Sigmoid colon (tissue), 4 donors: ENCODE results near the gene KCTD16.

Experiments
- EP300 ChIP-seq, 4 donors: sonication (generic); formaldehyde crosslinking; IDR thresholded peaks; one replicate each; pipeline ENCODE4 v1.6.1; 2017; ENCODE audit warnings: antibody characterized with exemption in 4 of 4
- POLR2A ChIP-seq, 2 donors: fragments of 450-650 bp; IDR thresholded peaks; one replicate each; pipeline ENCODE4 v1.6.1; 2016; ENCODE audit warnings: antibody characterized with exemption in 2 of 2, mild to moderate bottlenecking in 2 of 2, moderate library complexity in 2 of 2
- POLR2AphosphoS5 ChIP-seq, 4 donors: sonication (generic); formaldehyde crosslinking; IDR thresholded peaks; one replicate each; pipeline ENCODE4 v1.6.1; 2017; ENCODE audit warnings: antibody characterized with exemption in 4 of 4

- TF ChIP-seq EP300 (IDR thresholded peaks at IDR 0.05) (no peak), POLR2AphosphoS5 (IDR thresholded peaks at IDR 0.05) (no peak), POLR2A (IDR thresholded peaks at IDR 0.05) (no peak)
Observed at GRCh38 chr5:144522698-144523097, 352.0 kb downstream of the KCTD16 start.
